ENCODE results near the gene RIPK1. TPM values are rescaled to one million over a fixed set of nuclear protein-coding genes. Genes with fewer than 3 reads are reported as not detected.

RIPK1 gene
- total and polyA plus RNA-seq, 9 of the 15 experiments (the other 6 are each of a cell fraction or from before 2014, with no cell fraction given): 3.8 to 24.9 (median 17.7) TPM

DNA sequence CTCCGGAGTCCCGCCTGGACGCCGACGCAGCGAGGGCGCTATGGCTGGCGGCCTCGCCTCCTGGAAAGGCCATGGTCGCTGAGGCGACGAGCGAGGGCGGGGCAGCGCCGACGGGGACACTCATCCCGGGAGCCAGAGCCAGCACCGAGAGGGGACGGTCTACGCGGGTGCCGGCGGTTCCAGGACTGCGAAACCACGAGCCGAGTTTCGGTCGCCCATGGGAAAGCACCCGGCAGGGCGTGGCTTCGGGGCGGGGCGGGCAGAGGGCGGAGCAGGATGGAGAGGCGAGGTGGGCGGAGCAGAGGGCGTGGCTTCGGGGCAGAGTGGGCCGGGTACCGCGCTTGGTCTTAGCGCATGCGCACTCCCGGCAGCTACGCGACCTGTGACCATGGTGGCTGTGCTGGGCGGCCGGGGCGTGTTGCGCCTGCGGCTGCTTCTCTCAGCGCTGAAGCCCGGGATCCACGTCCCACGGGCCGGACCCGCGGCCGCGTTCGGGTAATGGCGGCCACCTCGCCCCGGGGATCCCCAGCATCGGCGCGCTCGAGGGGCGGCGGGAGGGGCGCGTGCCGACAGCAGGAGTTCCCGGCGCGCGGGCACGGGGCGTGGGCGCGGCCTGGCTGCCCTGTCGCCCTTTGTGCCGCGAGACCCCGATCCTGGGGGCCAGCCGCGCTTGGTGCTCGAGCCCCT, 50.2 kb downstream of the RIPK1 start, which contains the start of gene BPHL (continued):
- TF ChIP-seq ZBTB40 (IDR thresholded peaks at IDR 0.05): no peak
- no peak for TF ChIP-seq ZBTB40 (CRISPR knock-in tag; IDR thresholded peaks at IDR 0.05)
- no peak for TF ChIP-seq CBFA2T3 (IDR thresholded peaks at IDR 0.05)
- TF ChIP-seq ARHGAP35 (IDR thresholded peaks at IDR 0.05; ENCODE audit: partially characterized antibody): no peak
- no peak for TF ChIP-seq ZNF75A (CRISPR knock-in tag; IDR thresholded peaks at IDR 0.05)
- no peak for TF ChIP-seq BRF1 (IDR thresholded peaks at IDR 0.05; ENCODE audit: borderline replicate concordance, extremely low read depth, insufficient read length)
- TF ChIP-seq, protein P1, sequence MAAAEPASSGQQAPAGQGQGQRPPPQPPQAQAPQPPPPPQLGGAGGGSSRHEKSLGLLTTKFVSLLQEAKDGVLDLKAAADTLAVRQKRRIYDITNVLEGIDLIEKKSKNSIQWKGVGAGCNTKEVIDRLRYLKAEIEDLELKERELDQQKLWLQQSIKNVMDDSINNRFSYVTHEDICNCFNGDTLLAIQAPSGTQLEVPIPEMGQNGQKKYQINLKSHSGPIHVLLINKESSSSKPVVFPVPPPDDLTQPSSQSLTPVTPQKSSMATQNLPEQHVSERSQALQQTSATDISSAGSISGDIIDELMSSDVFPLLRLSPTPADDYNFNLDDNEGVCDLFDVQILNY (CRISPR knock-in tag; IDR thresholded peaks at IDR 0.05): no peak
- TF ChIP-seq BCOR (IDR thresholded peaks at IDR 0.05): no peak
- TF ChIP-seq XRCC3 (IDR thresholded peaks at IDR 0.05): no peak
- no peak for TF ChIP-seq SMAD3 (CRISPR knock-in tag; conservative IDR thresholded peaks at IDR 0.05)
- TF ChIP-seq HDAC1 (IDR thresholded peaks at IDR 0.05): peak in 1 of 2 experiments; percentile 96; a peak in 2 of 4 replicates
- no peak for TF ChIP-seq CBX5 (IDR thresholded peaks at IDR 0.05; ENCODE audit: borderline replicate concordance, low read depth)
- TF ChIP-seq ZKSCAN8 (CRISPR knock-in tag; IDR thresholded peaks at IDR 0.05): no peak
- TF ChIP-seq ZC3H4 (CRISPR knock-in tag; IDR thresholded peaks at IDR 0.05; ENCODE audit: borderline replicate concordance): peak; percentile 77; the same call in 1 of the 2 replicates
- no peak; the same call in 1 of the 2 replicates for TF ChIP-seq ZNF384 (IDR thresholded peaks at IDR 0.05; ENCODE audit: low read depth, low read length)
- no peak for TF ChIP-seq HES1 (IDR thresholded peaks at IDR 0.05; ENCODE audit: low read depth)
- TF ChIP-seq HNRNPUL1 (IDR thresholded peaks at IDR 0.05; ENCODE audit: low read length): no peak
- TF ChIP-seq ZBTB7A (IDR thresholded peaks at IDR 0.05; ENCODE audit: borderline replicate concordance, control insufficient read depth, low read depth, low read length): peak; percentile 78; the same call in 1 of the 2 replicates
